ENCODE measurements around the gene CATSPER4.

Gene CATSPER4

DNA sequence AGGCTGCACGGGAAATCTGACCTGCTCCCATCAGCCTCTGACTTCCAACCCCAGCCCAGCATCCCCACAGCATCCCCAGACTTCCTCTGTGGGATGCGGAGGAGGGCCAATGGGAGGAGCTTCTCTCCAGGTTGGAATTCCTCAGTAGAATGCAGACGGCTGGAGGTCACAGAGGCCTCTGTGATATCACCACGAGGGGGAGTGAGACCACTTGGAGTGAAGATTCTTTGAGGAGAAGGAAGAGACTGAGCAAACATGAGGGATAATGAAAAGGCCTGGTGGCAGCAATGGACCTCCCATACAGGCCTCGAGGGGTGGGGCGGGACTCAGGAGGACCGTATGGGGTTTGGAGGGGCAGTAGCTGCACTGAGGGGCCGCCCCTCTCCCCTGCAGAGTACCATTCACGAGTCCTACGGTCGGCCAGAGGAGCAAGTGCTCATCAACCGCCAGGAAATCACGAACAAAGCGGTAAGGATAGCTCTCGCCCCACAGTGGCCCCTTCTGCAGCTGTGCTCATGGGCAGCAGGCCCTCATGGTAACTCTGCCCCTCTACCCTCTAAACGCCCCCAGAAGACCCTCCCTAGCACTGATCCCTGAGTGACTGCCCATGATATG lies at the start of gene CATSPER4:
CATSPER4 (plus strand) TSS at position 230 of the 615 bp plus-strand sequence; CDS start at position 256, 26 bp downstream.
- no peak for DNase-seq (ENCODE audit: low read depth in 2 of 2)

GRCh38 chr1:26142159-26142558 lies 48.2 kb upstream of the CATSPER4 start:
- DNase-seq (ENCODE audit: low read depth in 2 of 2), result no peak

- peak; percentile 56 to 69 for DNase-seq (ENCODE audit: low read depth in 2 of 2)
Observed at GRCh38 chr1:26145041-26145959, 45.1 kb upstream of the CATSPER4 start.

- no peak for DNase-seq (ENCODE audit: low read depth in 2 of 2)
Observed at GRCh38 chr1:26145960-26146294, 44.5 kb upstream of the CATSPER4 start.

DNA sequence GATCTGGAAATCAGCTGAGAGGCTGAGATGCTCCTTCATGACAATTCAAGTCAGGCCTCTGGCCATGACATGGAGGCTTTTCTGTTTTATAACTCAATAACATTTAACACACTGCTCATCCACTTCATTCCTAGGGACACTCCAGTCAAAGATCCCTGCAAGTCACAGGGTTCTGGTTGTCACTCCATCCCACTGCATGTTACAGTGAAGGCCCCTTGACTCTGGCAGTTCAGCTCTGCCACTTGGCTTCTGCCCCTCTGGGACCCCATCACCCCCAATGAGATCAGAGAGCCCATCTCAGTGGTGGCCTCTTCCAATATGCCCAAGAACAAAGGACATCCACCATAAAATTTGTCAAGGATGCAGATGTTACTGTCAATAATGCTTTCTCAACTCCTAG lies 41.5 kb upstream of the CATSPER4 start:
- DNase-seq (ENCODE audit: low read depth in 2 of 2), result no peak

- DNase-seq (ENCODE audit: low read depth in 2 of 2), result no peak
Observed at GRCh38 chr1:26153966-26154532, 36.4 kb upstream of the CATSPER4 start.

- no peak for DNase-seq (ENCODE audit: low read depth in 2 of 2)
Observed at GRCh38 chr1:26154750-26155149, 35.7 kb upstream of the CATSPER4 start.

GRCh38 chr1:26155370-26156284 lies 34.8 kb upstream of the CATSPER4 start:
- DNase-seq (ENCODE audit: low read depth in 2 of 2), result no peak

GRCh38 chr1:26156285-26157038 lies 33.9 kb upstream of the CATSPER4 start:
- no peak for DNase-seq (ENCODE audit: low read depth in 2 of 2)

DNA sequence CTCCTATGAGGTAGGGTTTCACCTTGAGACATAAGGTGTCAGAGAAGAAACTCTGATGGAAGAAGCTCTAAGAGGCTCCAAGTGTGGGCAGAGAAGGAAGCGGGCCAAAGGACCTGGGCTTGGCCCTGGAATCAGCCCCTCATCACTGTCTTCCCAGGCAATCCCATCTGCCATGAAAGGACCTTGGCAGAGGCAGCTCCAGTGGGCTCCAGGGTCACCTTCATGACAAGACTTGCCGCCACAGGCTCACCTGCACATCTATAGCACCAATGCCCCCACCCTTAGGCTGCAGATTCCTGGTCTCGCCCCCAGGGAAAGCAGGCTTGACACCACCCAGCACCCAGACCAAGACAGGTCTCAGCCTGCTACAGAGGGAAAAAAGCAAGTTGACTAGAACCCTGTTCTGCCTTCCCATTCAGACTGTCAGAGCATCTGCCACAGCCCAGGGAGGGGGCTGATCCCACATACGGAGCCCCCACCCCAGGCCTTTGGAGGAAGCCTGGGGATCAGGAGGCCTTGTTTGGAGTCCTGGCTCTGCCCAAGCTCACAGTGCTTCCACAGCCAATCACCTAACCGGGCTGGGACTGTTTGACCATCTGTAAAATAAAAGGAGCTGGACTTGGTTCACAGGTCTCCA lies 32.0 kb upstream of the CATSPER4 start:
- no peak for DNase-seq (ENCODE audit: low read depth in 2 of 2)

DNA sequence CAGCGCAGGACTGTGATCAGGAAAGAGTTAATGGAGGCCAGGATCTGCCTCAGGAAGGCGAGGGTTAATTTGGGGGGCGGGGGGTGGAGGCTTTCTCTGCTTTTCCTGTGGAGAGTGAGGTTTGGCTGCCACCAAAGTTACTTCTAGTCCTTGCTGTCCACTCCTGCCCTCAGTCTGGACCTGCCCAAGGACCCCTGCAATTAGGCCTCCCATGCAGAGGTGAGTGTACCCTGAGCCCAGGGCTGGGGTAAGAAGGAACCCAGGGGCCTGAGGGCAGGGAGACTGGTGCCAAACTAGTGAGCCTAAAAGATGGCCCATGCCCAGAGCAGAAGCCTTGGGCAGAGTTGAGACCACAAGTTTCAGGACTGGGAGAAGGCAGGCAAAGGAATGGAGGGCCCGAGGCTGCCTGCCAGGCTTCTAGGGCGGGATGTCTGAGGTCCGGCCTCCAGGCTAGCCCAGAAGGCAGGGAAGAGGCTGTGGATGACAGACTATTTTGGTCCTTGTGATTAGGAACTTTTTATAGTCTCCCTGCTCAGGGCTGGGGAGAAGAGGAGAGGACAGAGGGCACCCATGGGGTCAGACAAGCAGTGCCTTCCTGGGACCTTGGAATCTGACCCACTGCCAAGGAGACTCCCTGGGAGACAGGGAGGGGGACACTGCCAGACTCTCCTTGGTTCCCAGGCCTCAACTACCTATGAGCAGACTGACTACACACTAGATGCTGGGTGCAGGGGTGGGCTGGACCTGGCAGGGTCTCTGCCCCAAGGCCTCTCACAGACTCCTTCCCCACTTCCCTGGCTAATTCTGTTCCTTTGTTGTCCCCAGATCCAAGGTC lies 31.3 kb upstream of the CATSPER4 start, which contains the start of gene FAM110D:
FAM110D (plus strand) TSS at position 172 of the 835 bp plus-strand sequence. CDS start 2,213 bp downstream, outside the sequence.
- no peak for DNase-seq (ENCODE audit: low read depth in 2 of 2)

GRCh38 chr1:26159743-26160039 lies 30.7 kb upstream of the CATSPER4 start:
- DNase-seq (ENCODE audit: low read depth in 2 of 2), result no peak

- DNase-seq (ENCODE audit: low read depth in 2 of 2), result no peak
Observed at GRCh38 chr1:26160527-26161414, 29.6 kb upstream of the CATSPER4 start.

DNA sequence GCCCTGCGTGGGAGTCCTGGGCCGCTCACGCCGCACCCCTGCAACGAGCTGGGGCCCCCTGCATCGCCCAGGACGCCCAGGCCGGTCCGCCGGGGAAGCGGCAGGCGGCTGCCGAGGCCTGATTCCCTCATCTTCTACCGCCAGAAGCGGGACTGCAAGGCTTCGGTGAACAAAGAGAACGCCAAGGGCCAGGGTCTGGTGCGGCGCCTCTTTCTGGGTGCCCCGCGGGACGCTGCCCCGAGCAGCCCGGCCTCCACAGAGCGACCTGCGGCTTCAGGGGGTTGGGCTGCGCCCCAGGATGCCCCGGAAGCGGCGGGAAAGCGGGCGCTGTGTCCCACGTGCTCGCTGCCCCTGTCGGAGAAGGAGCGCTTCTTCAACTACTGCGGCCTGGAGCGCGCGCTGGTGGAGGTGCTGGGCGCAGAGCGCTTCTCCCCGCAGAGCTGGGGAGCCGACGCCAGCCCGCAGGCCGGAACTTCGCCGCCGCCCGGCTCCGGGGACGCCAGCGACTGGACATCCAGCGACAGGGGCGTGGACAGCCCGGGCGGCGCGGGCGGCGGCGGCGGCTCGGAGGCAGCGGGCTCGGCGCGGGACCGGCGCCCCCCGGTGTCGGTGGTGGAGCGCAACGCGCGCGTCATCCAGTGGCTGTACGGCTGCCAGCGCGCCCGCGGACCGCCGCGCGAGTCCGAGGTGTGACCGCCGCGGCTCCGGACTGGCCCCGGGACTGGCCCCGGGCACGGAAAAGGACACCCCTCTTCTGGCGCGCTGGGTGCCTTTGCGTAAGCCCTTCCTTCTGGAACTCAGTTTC lies 28.8 kb upstream of the CATSPER4 start:
- DNase-seq (ENCODE audit: low read depth in 2 of 2), result peak in 1 of 2 donors; percentile 25

DNA sequence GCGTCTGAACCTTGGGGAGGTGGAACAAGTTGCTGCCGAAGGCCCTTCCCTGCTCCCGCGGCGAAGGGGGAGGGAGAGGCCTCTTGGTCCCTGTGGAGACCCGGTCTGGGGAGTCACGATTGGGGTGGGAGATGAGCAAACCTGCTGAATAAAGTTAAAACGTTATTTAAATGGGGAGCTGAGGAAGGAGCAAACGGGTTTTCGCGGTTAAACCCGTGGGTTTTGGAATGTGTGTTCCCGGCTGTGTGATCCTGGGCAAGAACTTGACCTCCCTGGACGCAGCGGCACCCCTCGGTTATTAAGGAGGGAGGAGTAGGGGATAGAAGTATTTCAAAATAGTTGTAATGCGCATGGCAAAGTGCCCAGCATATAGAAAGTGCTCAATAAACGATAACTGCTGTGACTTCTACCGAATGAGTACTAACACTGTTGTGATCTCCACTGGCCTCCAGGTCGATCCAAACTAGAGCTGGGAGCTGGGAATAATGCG lies 28.1 kb upstream of the CATSPER4 start:
- no peak for DNase-seq (ENCODE audit: low read depth in 2 of 2)

DNA sequence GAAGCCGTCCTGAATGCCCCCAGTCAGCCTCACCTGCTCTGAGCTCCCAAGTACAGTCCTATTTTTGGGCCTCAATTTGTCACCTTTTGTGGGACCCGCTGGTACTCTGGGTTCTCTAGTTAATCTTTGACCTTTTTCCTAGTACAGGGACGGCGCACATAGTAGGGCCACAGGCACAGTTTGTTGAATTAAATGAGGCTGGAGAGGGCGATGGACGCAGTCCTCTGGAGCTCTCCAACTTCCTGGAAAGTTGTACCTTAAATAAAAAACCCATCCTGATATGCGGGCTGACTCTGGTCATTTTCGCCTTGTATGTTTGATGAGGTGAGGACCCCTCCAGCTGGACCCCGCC lies 26.7 kb upstream of the CATSPER4 start:
- DNase-seq (ENCODE audit: low read depth in 2 of 2), result no peak

GRCh38 chr1:26164036-26164860 lies 26.2 kb upstream of the CATSPER4 start:
- DNase-seq (ENCODE audit: low read depth in 2 of 2), result peak in 1 of 2 donors; percentile 45

Measured in stimulated activated CD8-positive, alpha-beta memory T cell treated with anti-CD3 and anti-CD28 coated beads, Interleukin-7, amount 100 ng/mL, for 4 hours (primary cell).